ENCODE results near the gene PSMG3.

Gene PSMG3

GRCh38 chr7:1554333-1555045 lies 15.3 kb downstream of the PSMG3 start:
- Histone ChIP-seq H2AFZ (ENCODE audit: low read depth) (no peak overlapping the region), H3K36me3 (ENCODE audit: insufficient read depth) (no peaks in the 10 kb centered on the region), H3K4me1 (ENCODE audit: low read depth, poor library complexity, severe bottlenecking) (peaks cover 8% of the 10 kb centered on the region), H3K9ac (no peak overlapping the region), H3K79me2 (ENCODE audit: insufficient read depth, low read depth) (no peaks in the 10 kb centered on the region), H3K4me3 (IDR thresholded peaks at IDR 0.05; ENCODE audit: insufficient read depth, low read depth, low read length) (no peak overlapping the region), H4K20me1 (ENCODE audit: insufficient read depth) (no peaks in the 10 kb centered on the region), H3K4me2 (no peak overlapping the region), H3K27ac (no peak overlapping the region), H3K27me3 (ENCODE audit: insufficient read depth, low read depth) (peaks cover 18% of the 10 kb centered on the region; the same call in 1 of the 2 replicates)
- TF ChIP-seq CTCF (conservative IDR thresholded peaks at IDR 0.05; ENCODE audit: low read depth, low read length): no peak

GRCh38 chr7:1553512-1554210 lies 16.2 kb downstream of the PSMG3 start:
- Histone ChIP-seq H3K4me3 (IDR thresholded peaks at IDR 0.05; ENCODE audit: insufficient read depth, low read depth, low read length) (no peak overlapping the region), H3K36me3 (ENCODE audit: insufficient read depth) (no peaks in the 10 kb centered on the region), H3K4me1 (ENCODE audit: low read depth, poor library complexity, severe bottlenecking) (peaks cover 8% of the 10 kb centered on the region), H3K4me2 (no peak overlapping the region), H2AFZ (ENCODE audit: low read depth) (no peak overlapping the region), H3K27me3 (ENCODE audit: insufficient read depth, low read depth) (peaks cover 10% of the 10 kb centered on the region; the same call in 1 of the 2 replicates), H3K79me2 (ENCODE audit: insufficient read depth, low read depth) (no peaks in the 10 kb centered on the region), H3K27ac (no peak overlapping the region), H3K9ac (no peak overlapping the region), H4K20me1 (ENCODE audit: insufficient read depth) (no peaks in the 10 kb centered on the region)
- TF ChIP-seq CTCF (conservative IDR thresholded peaks at IDR 0.05; ENCODE audit: low read depth, low read length): no peak

GRCh38 chr7:1552200-1552599 lies 17.6 kb downstream of the PSMG3 start:
- H3K79me2 ChIP-seq (ENCODE audit: insufficient read depth, low read depth): no peaks in the 10 kb centered on the region
- peaks cover 7% of the 10 kb centered on the region; the same call in 1 of the 2 replicates for H3K27me3 ChIP-seq (ENCODE audit: insufficient read depth, low read depth)
- no peak overlapping the region for H2AFZ ChIP-seq (ENCODE audit: low read depth)
- H3K27ac ChIP-seq: no peak overlapping the region
- H3K9ac ChIP-seq: no peak overlapping the region
- peaks cover 8% of the 10 kb centered on the region for H3K4me1 ChIP-seq (ENCODE audit: low read depth, poor library complexity, severe bottlenecking)
- H3K36me3 ChIP-seq (ENCODE audit: insufficient read depth): no peaks in the 10 kb centered on the region
- H4K20me1 ChIP-seq (ENCODE audit: insufficient read depth): no peaks in the 10 kb centered on the region
- H3K4me2 ChIP-seq: no peak overlapping the region
- no peak overlapping the region for H3K4me3 ChIP-seq (IDR thresholded peaks at IDR 0.05; ENCODE audit: insufficient read depth, low read depth, low read length)
- TF ChIP-seq CTCF (conservative IDR thresholded peaks at IDR 0.05; ENCODE audit: low read depth, low read length): no peak

- Histone ChIP-seq H3K79me2 (ENCODE audit: insufficient read depth, low read depth) (no peaks in the 10 kb centered on the region), H2AFZ (ENCODE audit: low read depth) (no peak overlapping the region), H3K4me3 (IDR thresholded peaks at IDR 0.05; ENCODE audit: insufficient read depth, low read depth, low read length) (no peak overlapping the region), H3K4me2 (no peak overlapping the region), H3K4me1 (ENCODE audit: low read depth, poor library complexity, severe bottlenecking) (no peaks in the 10 kb centered on the region), H3K27ac (no peak overlapping the region), H3K36me3 (ENCODE audit: insufficient read depth) (no peaks in the 10 kb centered on the region), H4K20me1 (ENCODE audit: insufficient read depth) (no peaks in the 10 kb centered on the region), H3K9ac (no peak overlapping the region), H3K27me3 (ENCODE audit: insufficient read depth, low read depth) (peaks cover 7% of the 10 kb centered on the region; the same call in 1 of the 2 replicates)
- TF ChIP-seq CTCF (conservative IDR thresholded peaks at IDR 0.05; ENCODE audit: low read depth, low read length): no peak
Measured at GRCh38 chr7:1550846-1551155, 19.0 kb downstream of the PSMG3 start.
